ENCODE measurements around the gene PPP1R26. TPM values are rescaled to one million over a fixed set of nuclear protein-coding genes. Genes with fewer than 3 reads are reported as not detected.

The PPP1R26 gene
- total and polyA plus RNA-seq, 2 of the 13 experiments (the other 11 are each of a cell fraction or from before 2014, with no cell fraction given), result 8.6 to 11.6 TPM

GRCh38 chr9:135501261-135502167 is 21.9 kb downstream of the PPP1R26 start (continued):
- TF ChIP-seq REST (IDR thresholded peaks at IDR 0.05; ENCODE audit: borderline replicate concordance in 1 of 2, low read depth in 1 of 2, low read length in 2 of 2) (no peak), ZNF282 (IDR thresholded peaks at IDR 0.05; ENCODE audit: partially characterized antibody) (no peak), IKZF1 (IDR thresholded peaks at IDR 0.05) (no peak), MAF1 (CRISPR knock-in tag; IDR thresholded peaks at IDR 0.05; ENCODE audit: borderline replicate concordance) (no peak), NR0B2 (CRISPR knock-in tag; IDR thresholded peaks at IDR 0.05) (no peak), ZNF367 (CRISPR knock-in tag; IDR thresholded peaks at IDR 0.05; ENCODE audit: borderline replicate concordance) (no peak), RNF219 (CRISPR knock-in tag; IDR thresholded peaks at IDR 0.05) (no peak), TMF1 (CRISPR knock-in tag; IDR thresholded peaks at IDR 0.05; ENCODE audit: low read depth) (no peak), EED (CRISPR knock-in tag; IDR thresholded peaks at IDR 0.05) (no peak), RFX1 (IDR thresholded peaks at IDR 0.05) (no peak), ZKSCAN5 (CRISPR knock-in tag; IDR thresholded peaks at IDR 0.05) (no peak), NFIB (CRISPR knock-in tag; IDR thresholded peaks at IDR 0.05; ENCODE audit: borderline replicate concordance) (no peak), FOXO1 (CRISPR knock-in tag; IDR thresholded peaks at IDR 0.05) (no peak)

All from HepG2 (cell line).